ENCODE data around the gene TMEM45B. TPM values are rescaled to one million over a fixed set of nuclear protein-coding genes. Genes with fewer than 3 reads are reported as not detected.
"Not testable (repeated sequence)": the region's sequence is repeated elsewhere in the genome, so short reads cannot be mapped to it uniquely, and the experiment has no call there.

Gene TMEM45B
- total and polyA plus RNA-seq, 2 experiments from 2014 or later, result 0.10 to 0.33 TPM

GRCh38 chr11:129813231-129813791 lies 2.3 kb upstream of the TMEM45B start:
- Histone ChIP-seq H3K4me3 (no peak overlapping the region), H3K4me1 (ENCODE audit: low read depth) (no peaks in the 10 kb centered on the region), H3K9me3 (ENCODE audit: low read depth) (no peaks in the 10 kb centered on the region), H3K27ac (no peak overlapping the region), H3K36me3 (no peaks in the 10 kb centered on the region), H3K27me3 (peaks cover 51% of the 10 kb centered on the region)
- TF ChIP-seq CTCF (IDR thresholded peaks at IDR 0.05; ENCODE audit: low read depth, low read length), result no peak
- no peak for DNase-seq (ENCODE audit: low read depth in 1 of 2, low spot score in 1 of 2)

- H3K27me3 ChIP-seq, result peaks cover 62% of the 10 kb centered on the region
- TF ChIP-seq CTCF (IDR thresholded peaks at IDR 0.05; ENCODE audit: low read depth, low read length), result no peak
Observed at GRCh38 chr11:129814244-129815014, 1.2 kb upstream of the TMEM45B start.

GRCh38 chr11:129817534-129818051 lies 1.9 kb downstream of the TMEM45B start:
- Histone ChIP-seq H3K4me1 (ENCODE audit: low read depth) (no peaks in the 10 kb centered on the region), H3K36me3 (no peaks in the 10 kb centered on the region), H3K27ac (no peak overlapping the region), H3K4me3 (no peak overlapping the region), H3K9me3 (ENCODE audit: low read depth) (no peaks in the 10 kb centered on the region), H3K27me3 (peaks cover 68% of the 10 kb centered on the region)
- no peak for DNase-seq (ENCODE audit: low read depth in 1 of 2, low spot score in 1 of 2)
- TF ChIP-seq CTCF (IDR thresholded peaks at IDR 0.05; ENCODE audit: low read depth, low read length), result no peak

More at GRCh38 chr11:129814244-129815014, 1.2 kb upstream of the TMEM45B start:
- H3K9me3 ChIP-seq (ENCODE audit: low read depth), result no peaks in the 10 kb centered on the region
- no peak for DNase-seq (ENCODE audit: low read depth in 1 of 2, low spot score in 1 of 2)
- no peaks in the 10 kb centered on the region for H3K36me3 ChIP-seq
- no peak overlapping the region for H3K4me3 ChIP-seq
- no peak overlapping the region for H3K27ac ChIP-seq
- no peaks in the 10 kb centered on the region for H3K4me1 ChIP-seq (ENCODE audit: low read depth)

GRCh38 chr11:129818236-129818635 lies 2.6 kb downstream of the TMEM45B start:
- not testable (repeated sequence) for H3K4me1 ChIP-seq (ENCODE audit: low read depth); H3K36me3 ChIP-seq; H3K4me3 ChIP-seq; H3K27ac ChIP-seq; DNase-seq (ENCODE audit: low read depth in 1 of 2, low spot score in 1 of 2); H3K9me3 ChIP-seq (ENCODE audit: low read depth)
- H3K27me3 ChIP-seq, result peaks cover 68% of the 10 kb centered on the region

GRCh38 chr11:129819237-129819636 lies 3.6 kb downstream of the TMEM45B start:
- TF ChIP-seq CTCF (IDR thresholded peaks at IDR 0.05; ENCODE audit: low read depth, low read length), result no peak
- Histone ChIP-seq H3K36me3 (no peaks in the 10 kb centered on the region), H3K27me3 (peaks cover 58% of the 10 kb centered on the region), H3K4me1 (ENCODE audit: low read depth) (no peaks in the 10 kb centered on the region), H3K9me3 (ENCODE audit: low read depth) (no peaks in the 10 kb centered on the region), H3K27ac (no peak overlapping the region), H3K4me3 (no peak overlapping the region)
- no peak for DNase-seq (ENCODE audit: low read depth in 1 of 2, low spot score in 1 of 2)

- H3K4me3 ChIP-seq; H3K4me1 ChIP-seq (ENCODE audit: low read depth); H3K27ac ChIP-seq; DNase-seq (ENCODE audit: low read depth in 1 of 2, low spot score in 1 of 2); H3K36me3 ChIP-seq; H3K9me3 ChIP-seq (ENCODE audit: low read depth): not testable (repeated sequence)
- H3K27me3 ChIP-seq, result peaks cover 48% of the 10 kb centered on the region
Observed at GRCh38 chr11:129820228-129820627, 4.6 kb downstream of the TMEM45B start.

GRCh38 chr11:129823281-129823680 lies 7.6 kb downstream of the TMEM45B start:
- H3K9me3 ChIP-seq (ENCODE audit: low read depth); H3K4me1 ChIP-seq (ENCODE audit: low read depth); H3K4me3 ChIP-seq; DNase-seq (ENCODE audit: low read depth in 1 of 2, low spot score in 1 of 2); H3K27ac ChIP-seq; H3K36me3 ChIP-seq: not testable (repeated sequence)
- H3K27me3 ChIP-seq, result peaks cover 17% of the 10 kb centered on the region

GRCh38 chr11:129823799-129824198 lies 8.2 kb downstream of the TMEM45B start:
- not testable (repeated sequence) for H3K36me3 ChIP-seq; H3K9me3 ChIP-seq (ENCODE audit: low read depth); DNase-seq (ENCODE audit: low read depth in 1 of 2, low spot score in 1 of 2); H3K4me3 ChIP-seq; H3K27ac ChIP-seq; H3K4me1 ChIP-seq (ENCODE audit: low read depth)
- H3K27me3 ChIP-seq, result peaks cover 12% of the 10 kb centered on the region

All from cardiac muscle cell (in vitro differentiated cells and primary cell).